Retinal pigment epithelial cell (primary cell): ENCODE measurements around the gene RALGAPA2.

Source experiments
- DNase-seq: peaks from one replicate; pipeline ENCODE4 v3.0.0-alpha.2; 2010; ENCODE audit warnings: low read depth
- H3K4me3 ChIP-seq: 2 replicates; pipeline ENCODE4 v1.5.1; 2011; ENCODE audit warnings: mild to moderate bottlenecking, low read length, control low read depth, moderate library complexity
- CTCF ChIP-seq: conservative IDR thresholded peaks from 2 replicates; pipeline ENCODE4 v1.5.1; 2011; ENCODE audit warnings: low read depth, low read length, control low read depth, inconsistent platforms

The RALGAPA2 gene

GRCh38 chr20:20666359-20666758, 46.1 kb downstream of the RALGAPA2 start:
- H3K4me3 ChIP-seq: no peak overlapping the region
- no peak for DNase-seq
- TF ChIP-seq CTCF: no peak

- no peak overlapping the region for H3K4me3 ChIP-seq
- TF ChIP-seq CTCF: no peak
- no peak for DNase-seq
Measured at GRCh38 chr20:20665606-20666332, 46.7 kb downstream of the RALGAPA2 start.

- DNase-seq: peak; percentile 5
- TF ChIP-seq CTCF: peak; percentile 53
- no peak overlapping the region for H3K4me3 ChIP-seq
Measured at GRCh38 chr20:20664795-20665589, 47.5 kb downstream of the RALGAPA2 start.

GRCh38 chr20:20663841-20664240, 48.6 kb downstream of the RALGAPA2 start:
- no peak for TF ChIP-seq CTCF
- no peak for DNase-seq
- H3K4me3 ChIP-seq: no peak overlapping the region

GRCh38 chr20:20658871-20659431, 53.5 kb downstream of the RALGAPA2 start:
- H3K4me3 ChIP-seq: no peak overlapping the region
- DNase-seq: no peak
- no peak for TF ChIP-seq CTCF

GRCh38 chr20:20658123-20658522, 54.3 kb downstream of the RALGAPA2 start:
- TF ChIP-seq CTCF: no peak
- DNase-seq: no peak
- H3K4me3 ChIP-seq: no peak overlapping the region
